ENCODE measurements around the gene LASP1. TPM values are rescaled to one million over a fixed set of nuclear protein-coding genes. Genes with fewer than 3 reads are reported as not detected.

The LASP1 gene
- total RNA-seq, 1 donor from 2014 or later: 201 TPM

DNA sequence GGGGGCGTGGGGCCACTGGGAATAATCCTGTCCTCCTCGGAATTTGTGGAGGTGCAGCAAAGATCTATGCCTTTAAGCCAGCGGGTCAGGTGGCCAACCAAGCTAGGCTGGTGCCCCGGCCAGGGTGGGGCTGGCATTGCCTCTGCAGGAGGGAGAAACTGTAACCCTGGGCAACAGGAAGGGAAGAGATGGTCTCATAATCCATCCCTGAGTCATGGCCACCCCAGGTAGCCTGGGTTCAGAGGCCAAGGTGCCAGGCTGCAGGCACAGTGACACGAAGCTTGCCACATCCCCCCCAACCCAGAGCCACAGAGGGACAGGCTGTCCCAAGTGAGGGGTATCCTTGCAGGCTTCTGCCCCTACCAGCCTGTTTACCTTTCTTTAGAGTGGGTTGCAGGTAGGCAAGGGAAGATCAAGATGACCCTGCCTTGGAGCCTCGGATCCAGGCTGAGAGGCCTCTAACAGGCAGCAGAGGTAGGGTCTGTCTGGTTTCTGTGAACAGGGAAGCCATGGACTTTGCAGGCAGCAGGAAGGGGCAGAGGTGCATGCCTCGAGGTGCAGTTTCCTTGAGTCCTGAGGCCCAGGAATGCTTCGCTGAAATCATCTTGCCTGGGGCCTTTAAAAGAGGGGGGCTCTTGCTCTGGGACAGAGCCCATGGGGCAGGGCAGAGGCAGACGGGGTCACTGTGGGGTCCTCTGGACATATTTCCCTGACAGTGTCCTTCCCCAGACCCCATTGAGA lies 4.0 kb downstream of the LASP1 start:
- Histone ChIP-seq H3K4me3 (ENCODE audit: low read depth, low read length) (no peak overlapping the region), H3K36me3 (ENCODE audit: control insufficient read depth, insufficient read depth, low read length) (no peaks in the 10 kb centered on the region), H3K27me3 (ENCODE audit: control insufficient read depth, insufficient read depth, low read length) (no peaks in the 10 kb centered on the region)
- DNase-seq (ENCODE audit: low read depth): no peak
- TF ChIP-seq, protein P1, sequence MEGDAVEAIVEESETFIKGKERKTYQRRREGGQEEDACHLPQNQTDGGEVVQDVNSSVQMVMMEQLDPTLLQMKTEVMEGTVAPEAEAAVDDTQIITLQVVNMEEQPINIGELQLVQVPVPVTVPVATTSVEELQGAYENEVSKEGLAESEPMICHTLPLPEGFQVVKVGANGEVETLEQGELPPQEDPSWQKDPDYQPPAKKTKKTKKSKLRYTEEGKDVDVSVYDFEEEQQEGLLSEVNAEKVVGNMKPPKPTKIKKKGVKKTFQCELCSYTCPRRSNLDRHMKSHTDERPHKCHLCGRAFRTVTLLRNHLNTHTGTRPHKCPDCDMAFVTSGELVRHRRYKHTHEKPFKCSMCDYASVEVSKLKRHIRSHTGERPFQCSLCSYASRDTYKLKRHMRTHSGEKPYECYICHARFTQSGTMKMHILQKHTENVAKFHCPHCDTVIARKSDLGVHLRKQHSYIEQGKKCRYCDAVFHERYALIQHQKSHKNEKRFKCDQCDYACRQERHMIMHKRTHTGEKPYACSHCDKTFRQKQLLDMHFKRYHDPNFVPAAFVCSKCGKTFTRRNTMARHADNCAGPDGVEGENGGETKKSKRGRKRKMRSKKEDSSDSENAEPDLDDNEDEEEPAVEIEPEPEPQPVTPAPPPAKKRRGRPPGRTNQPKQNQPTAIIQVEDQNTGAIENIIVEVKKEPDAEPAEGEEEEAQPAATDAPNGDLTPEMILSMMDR (IDR thresholded peaks at IDR 0.05; ENCODE audit: insufficient read depth, low read length, poor library complexity, severe bottlenecking): no peak

GRCh38 chr17:38874505-38875400 lies 4.9 kb downstream of the LASP1 start:
- H3K4me3 ChIP-seq (ENCODE audit: low read depth, low read length): no peak overlapping the region
- TF ChIP-seq, protein P1 (IDR thresholded peaks at IDR 0.05; ENCODE audit: insufficient read depth, low read length, poor library complexity, severe bottlenecking): no peak

GRCh38 chr17:38875477-38876075 lies 5.7 kb downstream of the LASP1 start:
- TF ChIP-seq, protein P1 (IDR thresholded peaks at IDR 0.05; ENCODE audit: insufficient read depth, low read length, poor library complexity, severe bottlenecking): no peak
- H3K4me3 ChIP-seq (ENCODE audit: low read depth, low read length): no peak overlapping the region
- no peak for DNase-seq (ENCODE audit: low read depth)
- H3K36me3 ChIP-seq (ENCODE audit: control insufficient read depth, insufficient read depth, low read length): no peaks in the 10 kb centered on the region
- no peaks in the 10 kb centered on the region for H3K27me3 ChIP-seq (ENCODE audit: control insufficient read depth, insufficient read depth, low read length)

More at GRCh38 chr17:38874505-38875400, 4.9 kb downstream of the LASP1 start:
- no peaks in the 10 kb centered on the region for H3K36me3 ChIP-seq (ENCODE audit: control insufficient read depth, insufficient read depth, low read length)
- H3K27me3 ChIP-seq (ENCODE audit: control insufficient read depth, insufficient read depth, low read length): no peaks in the 10 kb centered on the region
- no peak for DNase-seq (ENCODE audit: low read depth)

GRCh38 chr17:38877130-38877851 lies 7.4 kb downstream of the LASP1 start:
- no peak for DNase-seq (ENCODE audit: low read depth)
- no peaks in the 10 kb centered on the region for H3K36me3 ChIP-seq (ENCODE audit: control insufficient read depth, insufficient read depth, low read length)
- TF ChIP-seq, protein P1 (IDR thresholded peaks at IDR 0.05; ENCODE audit: insufficient read depth, low read length, poor library complexity, severe bottlenecking): no peak
- no peaks in the 10 kb centered on the region for H3K27me3 ChIP-seq (ENCODE audit: control insufficient read depth, insufficient read depth, low read length)
- H3K4me3 ChIP-seq (ENCODE audit: low read depth, low read length): no peak overlapping the region

DNA sequence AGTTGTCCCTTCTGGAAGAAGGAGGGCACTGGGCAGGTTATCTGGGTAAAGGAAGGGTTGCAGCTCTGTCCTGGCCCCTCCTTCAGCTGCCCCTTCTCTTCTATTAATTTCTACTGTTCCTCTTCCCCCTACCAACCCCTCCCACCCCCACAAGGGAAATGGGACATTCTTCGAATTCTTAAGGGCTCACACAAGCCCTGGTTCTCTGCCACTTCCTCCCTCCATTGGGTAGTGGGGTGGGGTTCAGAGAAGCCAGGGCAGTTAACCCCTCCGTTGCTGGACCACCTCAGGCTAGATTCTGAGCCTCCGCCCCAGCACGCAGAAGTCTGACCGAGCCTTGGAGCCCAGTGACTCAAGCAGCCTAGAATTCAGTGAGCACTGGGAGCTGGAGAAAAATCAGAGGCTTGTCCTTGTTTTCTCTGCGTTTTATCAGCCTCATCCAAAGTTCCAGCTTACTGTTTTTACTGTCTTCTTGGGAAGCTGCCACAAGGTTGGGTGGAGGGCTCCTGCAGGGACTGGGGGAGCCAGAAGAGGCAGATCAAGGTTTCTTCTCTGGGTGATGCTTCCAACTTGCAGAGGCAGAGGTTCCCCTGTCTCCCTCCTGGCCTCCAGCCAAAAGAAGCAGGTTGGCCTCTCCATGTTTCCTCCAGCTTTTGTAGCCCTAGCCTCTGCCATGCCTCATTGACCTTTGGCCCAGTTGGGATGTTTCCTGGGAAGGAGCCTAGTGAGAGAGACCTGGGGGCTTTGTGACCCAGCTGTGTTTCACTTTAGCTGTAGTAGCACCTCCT lies 10.2 kb downstream of the LASP1 start:
- TF ChIP-seq, protein P1 (IDR thresholded peaks at IDR 0.05; ENCODE audit: insufficient read depth, low read length, poor library complexity, severe bottlenecking): no peak
- Histone ChIP-seq H3K27me3 (ENCODE audit: control insufficient read depth, insufficient read depth, low read length) (no peaks in the 10 kb centered on the region), H3K36me3 (ENCODE audit: control insufficient read depth, insufficient read depth, low read length) (no peaks in the 10 kb centered on the region), H3K4me3 (ENCODE audit: low read depth, low read length) (no peak overlapping the region)
- DNase-seq (ENCODE audit: low read depth): no peak
